Measurements from ENCODE around the gene LENEP. TPM values are rescaled to one million over a fixed set of nuclear protein-coding genes. Genes with fewer than 3 reads are reported as not detected.

The LENEP gene
- total RNA-seq, 1 experiment from 2014 or later, result 2.8 TPM

- H4K5ac ChIP-seq (ENCODE audit: insufficient read length, low read depth, low read length), result no peak overlapping the region
- H4K8ac ChIP-seq (replicated peaks; ENCODE audit: insufficient read length, low read depth, low read length), result no peak overlapping the region
- no peak overlapping the region for H3K14ac ChIP-seq (ENCODE audit: insufficient read depth, low read length)
- no peaks in the 10 kb centered on the region for H3K27me3 ChIP-seq (ENCODE audit: insufficient read depth, low read length)
- no peak overlapping the region for H3K9ac ChIP-seq (ENCODE audit: extremely low read depth, insufficient read length, low read length)
- no peaks in the 10 kb centered on the region for H4K20me1 ChIP-seq (ENCODE audit: control insufficient read depth, insufficient read depth, insufficient read length)
- H3K27ac ChIP-seq (ENCODE audit: insufficient read length, low read depth, low read length), result no peak overlapping the region
- no peak overlapping the region for H3K27ac Mint-ChIP-seq
- no peak overlapping the region for H2AK5ac ChIP-seq (ENCODE audit: insufficient read length, low read length)
- H2BK5ac ChIP-seq (ENCODE audit: insufficient read length, low read length), result no peak overlapping the region
- H3K27me3 Mint-ChIP-seq (ENCODE audit: low read depth), result no peaks in the 10 kb centered on the region
- no peak for DNase-seq
- H3K9me3 ChIP-seq (ENCODE audit: control insufficient read depth, low read depth, low read length), result no peaks in the 10 kb centered on the region
- no peak overlapping the region for H3K4me3 Mint-ChIP-seq
- no peak overlapping the region for H3K56ac ChIP-seq (ENCODE audit: insufficient read length, low read depth, low read length)
- H3K4me1 ChIP-seq (ENCODE audit: insufficient read depth, low read length), result no peaks in the 10 kb centered on the region
- H2AFZ ChIP-seq (ENCODE audit: low read length), result no peak overlapping the region
- H3K4me1 Mint-ChIP-seq, result peaks cover 9 to 14% of the 10 kb centered on the region in 2 experiments
- no peaks in the 10 kb centered on the region for H3K79me2 ChIP-seq (ENCODE audit: insufficient read depth, low read length)
- H3K9me3 Mint-ChIP-seq, result no peaks in the 10 kb centered on the region
- H3K79me1 ChIP-seq (ENCODE audit: insufficient read depth, low read depth, low read length, poor library complexity, severe bottlenecking), result no peaks in the 10 kb centered on the region
- H2BK12ac ChIP-seq (ENCODE audit: insufficient read length, low read depth, low read length), result no peak overlapping the region
- H2BK20ac ChIP-seq (ENCODE audit: low read depth, low read length, poor library complexity, severe bottlenecking), result no peak overlapping the region
- H2BK15ac ChIP-seq (ENCODE audit: low read depth, low read length), result no peak overlapping the region
- H3T11ph ChIP-seq (ENCODE audit: low read length), result no peak overlapping the region
- peaks cover 2 to 15% (median 10%) of the 10 kb centered on the region in 3 experiments; a peak in 6 of 7 replicates for H3K36me3 Mint-ChIP-seq (ENCODE audit: insufficient read depth in 1 of 3, low read depth in 3 of 3)
- WGBS (ENCODE audit: extremely low coverage, insufficient read length, low lambda C conversion rate), result no CpG with 5 or more reads among the region's 11 CpGs
- no peaks in the 10 kb centered on the region for H3K23me2 ChIP-seq (ENCODE audit: insufficient read length, low read depth, low read length, poor library complexity, severe bottlenecking)
- no peak overlapping the region for H3K23ac ChIP-seq (ENCODE audit: insufficient read length, low read depth, low read length)
- H3K18ac ChIP-seq (ENCODE audit: insufficient read length, low read depth, low read length), result no peak overlapping the region
- H3K4me2 ChIP-seq (ENCODE audit: insufficient read depth, insufficient read length, low read length), result no peak overlapping the region
- no peak for TF ChIP-seq CTCF (conservative IDR thresholded peaks at IDR 0.05)
- no peak overlapping the region for H3K4ac ChIP-seq (ENCODE audit: low read depth, low read length)
- no peak overlapping the region for H2BK120ac ChIP-seq (ENCODE audit: low read depth, low read length, poor library complexity, severe bottlenecking)
- no peak overlapping the region for H4K91ac ChIP-seq (ENCODE audit: insufficient read length, low read depth, low read length)
Observed at GRCh38 chr1:154948079-154948478, 45.3 kb upstream of the LENEP start.
